Stimulated activated CD4-positive, alpha-beta T cell treated with anti-CD3 and anti-CD28 coated beads, Interleukin-2, amount 100 ng/mL, for 24 hours (primary cell): ENCODE results near the gene TOR4A.

Source experiments
- DNase-seq, 2 donors: peaks; one replicate each; pipeline ENCODE4 v3.0.0-alpha.2; 2020

TOR4A gene

GRCh38 chr9:137277329-137278041 lies at the start of gene TOR4A:
Gene TOR4A (plus strand): TSS chr9:137277726. CDS start chr9:137278690, 964 bp downstream.
- peak; percentile 42 to 55 for DNase-seq

- no peak for DNase-seq
Measured at GRCh38 chr9:137227853-137228505, 49.5 kb upstream of the TOR4A start.

GRCh38 chr9:137228506-137228967 lies 49.0 kb upstream of the TOR4A start:
- DNase-seq: no peak

GRCh38 chr9:137228968-137229896 lies 48.3 kb upstream of the TOR4A start:
- DNase-seq: no peak

- DNase-seq: no peak
Measured at GRCh38 chr9:137229903-137230704, 47.4 kb upstream of the TOR4A start.

GRCh38 chr9:137230705-137231371 lies 46.7 kb upstream of the TOR4A start, which contains the start of gene SLC34A3:
Gene SLC34A3 (plus strand): TSS chr9:137230901. CDS start chr9:137231703, 802 bp downstream.
- DNase-seq: no peak

GRCh38 chr9:137231372-137232039 lies 46.0 kb upstream of the TOR4A start:
- DNase-seq: no peak

- DNase-seq: no peak
Measured at GRCh38 chr9:137232101-137232500, 45.4 kb upstream of the TOR4A start.

- no peak for DNase-seq
Measured at GRCh38 chr9:137232510-137232909, 45.0 kb upstream of the TOR4A start.

GRCh38 chr9:137233143-137233980 lies 44.2 kb upstream of the TOR4A start:
- DNase-seq: no peak

GRCh38 chr9:137234055-137234697 lies 43.4 kb upstream of the TOR4A start:
- DNase-seq: no peak

- DNase-seq: no peak
Measured at GRCh38 chr9:137234758-137235423, 42.6 kb upstream of the TOR4A start.

- no peak for DNase-seq
Measured at GRCh38 chr9:137235424-137236237, 41.9 kb upstream of the TOR4A start.

- peak; percentile 95 to 96 for DNase-seq
Measured at GRCh38 chr9:137236238-137236935, 41.1 kb upstream of the TOR4A start.

- DNase-seq: no peak
Measured at GRCh38 chr9:137236936-137237421, 40.5 kb upstream of the TOR4A start.

- DNase-seq: no peak
Measured at GRCh38 chr9:137237759-137238726, 39.5 kb upstream of the TOR4A start.
